OCI-LY3 (cell line): ENCODE measurements around the gene EAF2.

Experiments used
- CTCF ChIP-seq: fragments of 200-600, 300-600 bp; sonication (generic); IDR thresholded peaks from 2 replicates; pipeline ENCODE4 v1.5.1; 2014; ENCODE audit warnings: antibody characterized with exemption, low read length, low read depth
- EZH2phosphoT487 ChIP-seq: fragments of 200-600 bp; shearing (Covaris generic); IDR thresholded peaks from 2 replicates; pipeline ENCODE4 v1.6.1; 2018; ENCODE audit warnings: antibody characterized with exemption, mixed run types, low read depth

GRCh38 chr3:121918779-121919483, 83.9 kb downstream of the EAF2 start:
- TF ChIP-seq CTCF (no peak), EZH2phosphoT487 (no peak)
